SK-N-SH (cell line): ENCODE measurements around the gene HSF2. TPM values are rescaled to one million over a fixed set of nuclear protein-coding genes. Genes with fewer than 3 reads are reported as not detected.

Source experiments
- CTCF ChIA-PET: fragments of 300-600, 350-600 bp; formaldehyde crosslinking; extraction: SDS; loops from one replicate; lab custom pipeline; 2021; lab: Yijun Ruan, JAX
- POLR2A ChIA-PET: fragments of 350-600 bp; sonication (Branson Sonifier 250); formaldehyde crosslinking; extraction: SDS; loops from one replicate; lab custom pipeline; 2020; ENCODE audit warnings: antibody characterized with exemption, inconsistent platforms; lab: Yijun Ruan, JAX
- DNase-seq: peaks from one replicate; pipeline ENCODE4 v3.0.0; 2012
- H2AFZ ChIP-seq: fragments of 200-600 bp; sonication (generic); 2 replicates; pipeline ENCODE4 v1.8.1; 2016; ENCODE audit warnings: antibody characterized with exemption, mild to moderate bottlenecking, low read depth
- H3F3A ChIP-seq: fragments of 200-600 bp; sonication (generic); replicated peaks from 2 replicates; pipeline ENCODE3; 2016; ENCODE audit warnings: antibody characterized with exemption, mild to moderate bottlenecking; ENCODE audit not compliant: insufficient read depth
- H3K27ac ChIP-seq, 2 experiments: fragments of 200-500 bp in 1 of 2; fragments of 200-600 bp in 1 of 2; sonication (Bioruptor generic) in 1 of 2; sonication (generic), shearing (Covaris generic) in 1 of 2; 2 replicates each; pipeline versions ENCODE4 v1.5.1 to v1.6.1; 2014 to 2016; ENCODE audit warnings: low read depth in 2 of 2, inconsistent platforms in 1 of 2, low read length in 1 of 2, mild to moderate bottlenecking in 1 of 2, mixed read lengths in 1 of 2
- H3K27me3 ChIP-seq: fragments of 200-600 bp; sonication (generic), shearing (Covaris generic); 2 replicates; pipeline ENCODE4 v1.6.1; 2016; ENCODE audit warnings: mixed run types; ENCODE audit not compliant: insufficient read depth
- H3K36me3 ChIP-seq, 2 experiments: fragments of 200-500 bp in 1 of 2; fragments of 200-600 bp in 1 of 2; sonication (Bioruptor generic) in 1 of 2; sonication (generic) in 1 of 2; replicated peaks in 1 of 2; 2 replicates each; pipeline versions ENCODE3 to v1.5.1; 2014 to 2016; ENCODE audit warnings: low read length in 1 of 2, mild to moderate bottlenecking in 1 of 2; ENCODE audit not compliant: insufficient read depth in 2 of 2, control insufficient read depth in 1 of 2
- H3K4me1 ChIP-seq, 2 experiments: fragments of 200-500 bp in 1 of 2; fragments of 200-600 bp in 1 of 2; sonication (Bioruptor generic) in 1 of 2; sonication (generic), shearing (Covaris generic) in 1 of 2; 2 replicates each; pipeline versions ENCODE4 v1.5.1 to v1.6.1; 2014 to 2016; ENCODE audit warnings: low read depth in 1 of 2, low read length in 1 of 2, mixed run types in 1 of 2; ENCODE audit not compliant: insufficient read depth in 2 of 2, control insufficient read depth in 1 of 2
- H3K4me2 ChIP-seq: fragments of 200-600 bp; sonication (generic), shearing (Covaris generic); 2 replicates; pipeline ENCODE4 v1.6.1; 2017; ENCODE audit warnings: mixed run types
- H3K4me3 ChIP-seq, 2 experiments: fragments of 200-500 bp in 1 of 2; fragments of 200-600 bp in 1 of 2; sonication (Bioruptor generic) in 1 of 2; sonication (generic), shearing (Covaris generic) in 1 of 2; 2 replicates each; pipeline versions ENCODE4 v1.5.1 to v1.8.1; 2014 to 2016; ENCODE audit warnings: low read depth in 2 of 2, inconsistent platforms in 1 of 2, low read length in 1 of 2, mild to moderate bottlenecking in 1 of 2, mixed read lengths in 1 of 2, moderate library complexity in 1 of 2
- H3K79me2 ChIP-seq: fragments of 200-600 bp; sonication (generic); 2 replicates; pipeline ENCODE4 v1.8.1; 2017; ENCODE audit warnings: mild to moderate bottlenecking; ENCODE audit not compliant: insufficient read depth
- H3K9ac ChIP-seq: fragments of 200-600 bp; sonication (generic); 2 replicates; pipeline ENCODE4 v1.6.1; 2017; ENCODE audit warnings: mixed run types
- H3K9me2 ChIP-seq: fragments of 200-600 bp; sonication (generic); 2 replicates; pipeline ENCODE4 v1.6.1; 2017; ENCODE audit warnings: mixed run types
- H3K9me3 ChIP-seq: fragments of 200-600 bp; sonication (generic); 2 replicates; pipeline ENCODE4 v1.6.1; 2017; ENCODE audit warnings: mixed run types, mild to moderate bottlenecking, moderate library complexity
- H4K20me1 ChIP-seq: fragments of 200-600 bp; sonication (generic); 2 replicates; pipeline ENCODE4 v1.6.1; 2017; ENCODE audit warnings: mild to moderate bottlenecking, mixed run types; ENCODE audit not compliant: insufficient read depth
- ELF1 ChIP-seq: IDR thresholded peaks from 2 replicates; pipeline ENCODE4 v1.4.0; 2012
- FOSL2 ChIP-seq: IDR thresholded peaks from 2 replicates; pipeline ENCODE4 v1.4.0; 2012; ENCODE audit warnings: low read depth, mild to moderate bottlenecking, moderate library complexity, borderline replicate concordance
- FOXJ3 ChIP-seq: sonication (generic); formaldehyde crosslinking; IDR thresholded peaks from 2 replicates; pipeline ENCODE4 v1.5.1; 2020; ENCODE audit warnings: mild to moderate bottlenecking, missing genetic modification reagents
- FOXM1 ChIP-seq: IDR thresholded peaks from 2 replicates; pipeline ENCODE4 v1.4.0; 2012; ENCODE audit warnings: low read depth, mild to moderate bottlenecking
- GABPA ChIP-seq: IDR thresholded peaks from 2 replicates; pipeline ENCODE4 v1.4.0; 2012; ENCODE audit warnings: low read depth, mild to moderate bottlenecking
- GATA2 ChIP-seq: sonication (generic); formaldehyde crosslinking; IDR thresholded peaks from 2 replicates; pipeline ENCODE4 v1.5.0; 2020; ENCODE audit warnings: mild to moderate bottlenecking, missing genetic modification reagents
- MAX ChIP-seq: IDR thresholded peaks from 2 replicates; pipeline ENCODE4 v1.4.0; 2012; ENCODE audit warnings: low read depth
- NRF1 ChIP-seq: IDR thresholded peaks from 2 replicates; pipeline ENCODE4 v1.6.1; 2012; ENCODE audit warnings: low read depth, mild to moderate bottlenecking, low read length
- PBX3 ChIP-seq: IDR thresholded peaks from 2 replicates; pipeline ENCODE4; 2012
- RAD21 ChIP-seq: IDR thresholded peaks from 2 replicates; pipeline ENCODE4 v1.6.1; 2012; ENCODE audit warnings: mild to moderate bottlenecking, low read length
- RXRA ChIP-seq: IDR thresholded peaks from 2 replicates; pipeline ENCODE4 v1.4.0; 2012; ENCODE audit warnings: low read depth, mild to moderate bottlenecking, borderline replicate concordance
- SIN3A ChIP-seq: IDR thresholded peaks from 2 replicates; pipeline ENCODE4 v1.6.1; 2012; ENCODE audit warnings: low read depth, mild to moderate bottlenecking, low read length, moderate library complexity, borderline replicate concordance
- SMC3 ChIP-seq: IDR thresholded peaks from 2 replicates; pipeline ENCODE4 v1.6.1; 2012; ENCODE audit warnings: low read depth, low read length, improper control_type of control experiment
- TAF1 ChIP-seq: IDR thresholded peaks from 2 replicates; pipeline ENCODE4 v1.6.1; 2012; ENCODE audit warnings: low read depth, mild to moderate bottlenecking, low read length, moderate library complexity, borderline replicate concordance
- TEAD4 ChIP-seq: IDR thresholded peaks from 2 replicates; pipeline ENCODE4 v1.4.0; 2012; ENCODE audit warnings: mild to moderate bottlenecking, borderline replicate concordance; ENCODE audit not compliant: insufficient read depth
- polyA plus RNA-seq, 3 experiments: library from polyadenylated mRNA; depleted of rRNA; stranded (reverse); fragments of >200 nt; gene quantifications; 2 replicates each; pipeline ENCODE4 v1.2.3, GENCODE V29; 2012
- TF ChIP-seq, protein P1 (sequence below): IDR thresholded peaks from 2 replicates; pipeline ENCODE4 v1.6.1; 2012; ENCODE audit warnings: mild to moderate bottlenecking, low read depth, low read length, moderate library complexity
- TF ChIP-seq, protein P2 (sequence below): fragments of 150-350 bp; IDR thresholded peaks from 2 replicates; pipeline ENCODE4 v1.6.1; 2016; ENCODE audit warnings: mild to moderate bottlenecking, low read depth, low read length
- TF ChIP-seq, protein P3 (sequence below): fragments of 150-350 bp; IDR thresholded peaks from 2 replicates; pipeline ENCODE4 v1.6.1; 2017; ENCODE audit warnings: antibody characterized with exemption, low read length, low read depth, borderline replicate concordance

HSF2 gene
- polyA plus RNA-seq, 1 of the 3 experiments (the other 2 are of a cell fraction) = 22.2 TPM

DNA sequence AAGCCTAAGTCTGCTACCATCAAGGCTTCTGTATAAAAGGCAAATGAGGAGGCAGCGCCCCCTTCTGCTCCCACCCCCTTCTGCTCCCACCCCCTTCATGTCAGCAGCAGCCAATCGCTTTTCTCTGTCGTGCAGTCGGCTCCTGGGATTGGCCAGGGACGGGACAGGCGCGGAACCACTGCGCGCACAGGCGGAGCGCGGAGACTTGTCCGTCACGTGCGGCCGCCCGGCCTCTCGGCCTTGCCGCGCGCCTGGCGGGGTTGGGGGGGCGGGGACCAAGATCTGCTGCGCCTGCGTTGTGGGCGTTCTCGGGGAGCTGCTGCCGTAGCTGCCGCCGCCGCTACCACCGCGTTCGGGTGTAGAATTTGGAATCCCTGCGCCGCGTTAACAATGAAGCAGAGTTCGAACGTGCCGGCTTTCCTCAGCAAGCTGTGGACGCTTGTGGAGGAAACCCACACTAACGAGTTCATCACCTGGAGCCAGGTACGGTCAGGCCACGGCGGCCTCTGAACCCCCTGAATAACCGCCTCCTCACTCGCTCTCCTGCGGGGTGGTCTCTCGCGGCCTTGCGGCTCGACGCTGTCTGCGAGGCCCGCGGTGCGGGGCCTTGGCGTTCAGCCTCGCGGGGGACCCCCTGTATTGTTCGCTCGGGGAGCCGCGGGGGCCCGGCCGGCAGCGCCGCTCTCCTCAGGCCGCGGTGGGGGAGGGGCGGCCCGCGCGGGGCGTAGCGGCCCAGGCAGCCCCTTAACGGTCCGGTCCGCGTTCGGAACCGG, at the start of gene HSF2 (continued):
- TF ChIP-seq, protein P1, sequence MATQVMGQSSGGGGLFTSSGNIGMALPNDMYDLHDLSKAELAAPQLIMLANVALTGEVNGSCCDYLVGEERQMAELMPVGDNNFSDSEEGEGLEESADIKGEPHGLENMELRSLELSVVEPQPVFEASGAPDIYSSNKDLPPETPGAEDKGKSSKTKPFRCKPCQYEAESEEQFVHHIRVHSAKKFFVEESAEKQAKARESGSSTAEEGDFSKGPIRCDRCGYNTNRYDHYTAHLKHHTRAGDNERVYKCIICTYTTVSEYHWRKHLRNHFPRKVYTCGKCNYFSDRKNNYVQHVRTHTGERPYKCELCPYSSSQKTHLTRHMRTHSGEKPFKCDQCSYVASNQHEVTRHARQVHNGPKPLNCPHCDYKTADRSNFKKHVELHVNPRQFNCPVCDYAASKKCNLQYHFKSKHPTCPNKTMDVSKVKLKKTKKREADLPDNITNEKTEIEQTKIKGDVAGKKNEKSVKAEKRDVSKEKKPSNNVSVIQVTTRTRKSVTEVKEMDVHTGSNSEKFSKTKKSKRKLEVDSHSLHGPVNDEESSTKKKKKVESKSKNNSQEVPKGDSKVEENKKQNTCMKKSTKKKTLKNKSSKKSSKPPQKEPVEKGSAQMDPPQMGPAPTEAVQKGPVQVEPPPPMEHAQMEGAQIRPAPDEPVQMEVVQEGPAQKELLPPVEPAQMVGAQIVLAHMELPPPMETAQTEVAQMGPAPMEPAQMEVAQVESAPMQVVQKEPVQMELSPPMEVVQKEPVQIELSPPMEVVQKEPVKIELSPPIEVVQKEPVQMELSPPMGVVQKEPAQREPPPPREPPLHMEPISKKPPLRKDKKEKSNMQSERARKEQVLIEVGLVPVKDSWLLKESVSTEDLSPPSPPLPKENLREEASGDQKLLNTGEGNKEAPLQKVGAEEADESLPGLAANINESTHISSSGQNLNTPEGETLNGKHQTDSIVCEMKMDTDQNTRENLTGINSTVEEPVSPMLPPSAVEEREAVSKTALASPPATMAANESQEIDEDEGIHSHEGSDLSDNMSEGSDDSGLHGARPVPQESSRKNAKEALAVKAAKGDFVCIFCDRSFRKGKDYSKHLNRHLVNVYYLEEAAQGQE = no peak
- no peak for TF ChIP-seq RAD21
- TF ChIP-seq PBX3 = peak; percentile 88
- TF ChIP-seq TAF1 = peak; percentile 74; the same call in 1 of the 2 replicates
- peak; percentile 75 for TF ChIP-seq NRF1
- no peak for TF ChIP-seq FOXJ3 (CRISPR knock-in tag)

DNA sequence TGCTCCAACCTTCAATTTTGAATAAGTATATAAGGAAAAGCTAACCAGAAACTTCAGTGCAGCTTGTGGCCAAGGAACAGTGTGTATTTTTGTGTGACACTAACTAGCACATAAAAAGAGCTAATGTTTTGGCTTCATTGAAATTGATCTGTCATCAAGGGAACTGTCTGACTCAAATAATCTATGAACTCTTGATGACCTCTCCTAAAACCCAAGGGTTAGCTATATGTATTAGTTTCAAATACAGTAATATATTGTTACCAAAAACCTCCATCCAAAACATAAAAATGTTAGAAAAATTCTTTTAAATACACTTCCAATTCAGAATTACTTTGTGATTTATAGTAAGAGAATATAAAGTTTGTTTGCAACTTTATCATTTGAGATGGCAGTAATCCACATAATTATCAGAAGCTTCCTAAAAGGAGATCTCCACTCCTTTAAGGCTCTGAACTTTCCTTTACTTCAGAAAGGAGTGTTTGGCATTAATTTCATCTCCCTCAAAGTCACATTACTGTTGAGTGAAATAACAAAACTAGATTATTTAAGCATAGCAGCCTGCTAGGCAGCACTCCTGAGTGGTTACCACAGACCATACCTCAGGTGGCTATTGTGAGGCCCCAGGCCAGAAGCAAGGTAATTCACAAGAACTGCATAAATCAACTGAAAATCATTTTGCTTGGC, 46.3 kb upstream of the HSF2 start:
- H3K79me2 ChIP-seq = no peaks in the 10 kb centered on the region
- no peak for DNase-seq
- no peaks in the 10 kb centered on the region for H3K4me1 ChIP-seq
- H3K4me3 ChIP-seq = no peak overlapping the region
- no peaks in the 10 kb centered on the region for H3K9me2 ChIP-seq
- H2AFZ ChIP-seq = no peak overlapping the region
- H3K27ac ChIP-seq = no peak overlapping the region
- no peak overlapping the region for H3K4me2 ChIP-seq
- H3K27me3 ChIP-seq = no peaks in the 10 kb centered on the region
- ChIA-PET CTCF (interaction anchor here (0.6 to 1.2 kb wide), 3 partner anchors 10 to 826 kb away, joined by 3 read pairs; no protein-coding TSS in a partner anchor), POLR2A (interaction anchor here (0.6 kb wide), 1 partner anchor 29 kb away, joined by 5 read pairs; no protein-coding TSS in a partner anchor)
- no peaks in the 10 kb centered on the region for H4K20me1 ChIP-seq
- no peaks in the 10 kb centered on the region for H3F3A ChIP-seq
- H3K9ac ChIP-seq = no peak overlapping the region
- no peaks in the 10 kb centered on the region for H3K9me3 ChIP-seq
- H3K36me3 ChIP-seq = no peaks in the 10 kb centered on the region
- TF ChIP-seq SIN3A (no peak), GABPA (no peak), GATA2 (no peak), TAF1 (no peak), ELF1 (no peak), FOSL2 (no peak), FOXM1 (no peak), RXRA (no peak), SMC3 (no peak), MAX (no peak), RAD21 (no peak), TEAD4 (no peak)
- TF ChIP-seq, protein P2, sequence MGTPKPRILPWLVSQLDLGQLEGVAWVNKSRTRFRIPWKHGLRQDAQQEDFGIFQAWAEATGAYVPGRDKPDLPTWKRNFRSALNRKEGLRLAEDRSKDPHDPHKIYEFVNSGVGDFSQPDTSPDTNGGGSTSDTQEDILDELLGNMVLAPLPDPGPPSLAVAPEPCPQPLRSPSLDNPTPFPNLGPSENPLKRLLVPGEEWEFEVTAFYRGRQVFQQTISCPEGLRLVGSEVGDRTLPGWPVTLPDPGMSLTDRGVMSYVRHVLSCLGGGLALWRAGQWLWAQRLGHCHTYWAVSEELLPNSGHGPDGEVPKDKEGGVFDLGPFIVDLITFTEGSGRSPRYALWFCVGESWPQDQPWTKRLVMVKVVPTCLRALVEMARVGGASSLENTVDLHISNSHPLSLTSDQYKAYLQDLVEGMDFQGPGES = no peak
- TF ChIP-seq, protein P3, sequence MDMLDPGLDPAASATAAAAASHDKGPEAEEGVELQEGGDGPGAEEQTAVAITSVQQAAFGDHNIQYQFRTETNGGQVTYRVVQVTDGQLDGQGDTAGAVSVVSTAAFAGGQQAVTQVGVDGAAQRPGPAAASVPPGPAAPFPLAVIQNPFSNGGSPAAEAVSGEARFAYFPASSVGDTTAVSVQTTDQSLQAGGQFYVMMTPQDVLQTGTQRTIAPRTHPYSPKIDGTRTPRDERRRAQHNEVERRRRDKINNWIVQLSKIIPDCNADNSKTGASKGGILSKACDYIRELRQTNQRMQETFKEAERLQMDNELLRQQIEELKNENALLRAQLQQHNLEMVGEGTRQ = no peak
- TF ChIP-seq, protein P1 = no peak
